ENCODE measurements around the gene AMER1. TPM values are rescaled to one million over a fixed set of nuclear protein-coding genes. Genes with fewer than 3 reads are reported as not detected.
A peak's percentile ranks its signal among the peaks of the same experiment; 100 is the strongest.

The AMER1 gene
- total and polyA plus RNA-seq, 2 of the 8 experiments (the other 6 are each of a cell fraction or from before 2014, with no cell fraction given), result 3.3 to 9.4 TPM

- no peak overlapping the region for H2AK5ac ChIP-seq (ENCODE audit: low read depth, low read length)
- no peaks in the 10 kb centered on the region for H3K36me3 ChIP-seq (ENCODE audit: control insufficient read depth in 2 of 4, insufficient read depth in 4 of 4, low read length in 3 of 4)
- DNase-seq (ENCODE audit: low read depth in 1 of 2, low spot score in 2 of 2) (peak; percentile 80 to 83), FAIRE-seq (no peak)
- H4K91ac ChIP-seq (replicated peaks; ENCODE audit: insufficient read length, low read length), result no peak overlapping the region
- peaks cover 3 to 8% of the 10 kb centered on the region in 2 experiments for H4K20me1 ChIP-seq (replicated peaks in 1 of 2; ENCODE audit: control insufficient read depth in 1 of 2, insufficient read depth in 2 of 2, low read length in 2 of 2)
- no peaks in the 10 kb centered on the region for H3K9me3 ChIP-seq (ENCODE audit: insufficient read depth in 2 of 2, low read depth in 1 of 2, low read length in 1 of 2)
- no peak overlapping the region for H2BK15ac ChIP-seq (ENCODE audit: low read length)
- H3K79me1 ChIP-seq (ENCODE audit: low read depth, low read length), result no peaks in the 10 kb centered on the region
- no peak overlapping the region for H2BK120ac ChIP-seq (replicated peaks; ENCODE audit: low read depth, low read length)
- no peak overlapping the region; the same call in 1 of the 2 replicates for H3K27ac ChIP-seq (ENCODE audit: low read depth, low read length)
- no peaks in the 10 kb centered on the region for H3K79me2 ChIP-seq (ENCODE audit: control insufficient read depth in 1 of 2, insufficient read depth in 2 of 2, low read length in 2 of 2)
- H3K18ac ChIP-seq (ENCODE audit: extremely low read depth, low read length), result 0 out of 2 replicates have a peak overlapping the region, but pooled peaks have one; percentile 2
- H3K9ac ChIP-seq (replicated peaks in 1 of 4; ENCODE audit: extremely low read depth in 1 of 4, low read depth in 3 of 4, low read length in 3 of 4), result peak overlapping the region in 3 of 4 experiments; percentile 20 to 41 (median 37); a peak in 6 of 7 replicates
- H3K23ac ChIP-seq (ENCODE audit: insufficient read length), result no peak overlapping the region
- no peak overlapping the region for H3K14ac ChIP-seq (ENCODE audit: insufficient read length)
- H3K4me1 ChIP-seq (replicated peaks in 1 of 4; ENCODE audit: control insufficient read depth in 3 of 4, insufficient read depth in 4 of 4, low read length in 3 of 4), result peaks cover 0 to 5% (median 0%) of the 10 kb centered on the region in 4 experiments; a peak in 3 of 7 replicates
- peak overlapping the region; percentile 68 to 87 for H3K4me2 ChIP-seq (ENCODE audit: insufficient read depth in 1 of 2, low read depth in 2 of 2, low read length in 2 of 2)
- H3K27me3 ChIP-seq (replicated peaks in 1 of 4; ENCODE audit: control insufficient read depth in 3 of 4, extremely low read depth in 1 of 4, insufficient read depth in 3 of 4, low read length in 3 of 4), result peaks cover 0 to 9% (median 7%) of the 10 kb centered on the region in 4 experiments; a peak in 3 of 7 replicates
- H3K23me2 ChIP-seq (ENCODE audit: low read depth, low read length), result peaks cover 3% of the 10 kb centered on the region; the same call in 1 of the 2 replicates
- no peak overlapping the region for H2BK20ac ChIP-seq (ENCODE audit: low read length)
- ChIA-PET CTCF (ENCODE audit: partially characterized antibody) (interaction anchor here (1.0 to 2.4 kb wide), 6 partner anchors 16 to 274 kb away, joined by 3 to 9 read pairs (median 5); no protein-coding TSS in a partner anchor), POLR2A (ENCODE audit: partially characterized antibody) (no interaction called here)
- H2AFZ ChIP-seq (ENCODE audit: low read length), result peak overlapping the region; percentile 70; the same call in 1 of the 2 replicates
- H2BK12ac ChIP-seq (ENCODE audit: low read depth, low read length), result no peak overlapping the region
- no peak overlapping the region for H3K56ac ChIP-seq (replicated peaks; ENCODE audit: insufficient read length, low read depth, low read length)
- peak overlapping the region; percentile 35; the same call in 1 of the 2 replicates for H2BK5ac ChIP-seq (ENCODE audit: low read depth, low read length)
- peak overlapping the region; percentile 79 for H4K8ac ChIP-seq (ENCODE audit: extremely low read depth, insufficient read depth, low read length)
- H3K4ac ChIP-seq (replicated peaks; ENCODE audit: insufficient read length, low read depth, low read length), result no peak overlapping the region
- WGBS, 2 experiments (ENCODE audit: extremely low coverage in 1 of 2, insufficient coverage in 1 of 2, insufficient read length in 1 of 2, insufficient replicate concordance in 2 of 2, low coverage in 1 of 2, low lambda C conversion rate in 2 of 2, missing lambda C conversion rate in 1 of 2), result 8% methylated on average over 20 of the region's 45 CpGs; no CpG with 5 or more reads in 1 of the 2 experiments
- peak overlapping the region; percentile 52 for H4K5ac ChIP-seq (ENCODE audit: insufficient read length, low read depth, low read length)
- H3K4me3 ChIP-seq (ENCODE audit: extremely low read depth in 1 of 4, insufficient read depth in 2 of 4, low read depth in 3 of 4, low read length in 4 of 4), result peak overlapping the region; percentile 47 to 75 (median 54)
- peak; percentile 15; the same call in 1 of the 2 replicates for TF ChIP-seq SP2 (IDR thresholded peaks at IDR 0.05; ENCODE audit: low read length)
- peak; percentile 11 to 27; a peak in 1 of 3 replicates for TF ChIP-seq POLR2A (IDR thresholded peaks at IDR 0.05; ENCODE audit: control extremely low read depth in 1 of 2, low read depth in 2 of 2, low read length in 2 of 2)
- TF ChIP-seq CHD2 (IDR thresholded peaks at IDR 0.05; ENCODE audit: low read length), result peak; percentile 66; the same call in 1 of the 2 replicates
- TF ChIP-seq SIX5 (IDR thresholded peaks at IDR 0.05; ENCODE audit: low read depth, low read length), result no peak
- TF ChIP-seq PHF8 (conservative IDR thresholded peaks at IDR 0.05; ENCODE audit: low read depth, low read length), result peak; percentile 49; the same call in 1 of the 2 replicates
- peak; percentile 9 to 45; a peak in 1 of 4 replicates for TF ChIP-seq RAD21 (IDR thresholded peaks at IDR 0.05 in 1 of 2, conservative IDR thresholded peaks at IDR 0.05 in 1 of 2; ENCODE audit: low read depth in 2 of 2, low read length in 2 of 2)
- no peak for TF ChIP-seq EGR1 (IDR thresholded peaks at IDR 0.05; ENCODE audit: borderline replicate concordance, low read depth, low read length)
- peak; percentile 91 for TF ChIP-seq SP1 (IDR thresholded peaks at IDR 0.05; ENCODE audit: low read depth, low read length)
- peak; percentile 23 for TF ChIP-seq KDM4A (IDR thresholded peaks at IDR 0.05; ENCODE audit: low read depth, low read length, severe bottlenecking)
Measured at GRCh38 chrX:64205735-64206501, 410 bp upstream of the AMER1 start.

Measured in H1 (cell line).